Hepatocyte (in vitro differentiated cells): Measurements from ENCODE around the gene ADISSP. TPM values are rescaled to one million over a fixed set of nuclear protein-coding genes. Genes with fewer than 3 reads are reported as not detected.

ENCODE experiments used
- DNase-seq: peaks from one replicate; pipeline ENCODE4 v3.0.0-alpha.2; 2016; ENCODE audit warnings: low spot score
- H2AFZ ChIP-seq: fragments of 200-600 bp; sonication (generic); 2 replicates; pipeline ENCODE4 v1.6.0; 2016; ENCODE audit warnings: antibody characterized with exemption, mild to moderate bottlenecking
- H3K27ac ChIP-seq: fragments of 200-600 bp; sonication (generic); 2 replicates; pipeline ENCODE4 v1.5.1; 2016; ENCODE audit warnings: mild to moderate bottlenecking
- H3K27me3 ChIP-seq: fragments of 200-600 bp; sonication (generic); 2 replicates; pipeline ENCODE4 v1.6.1; 2016
- H3K36me3 ChIP-seq: fragments of 200-600 bp; sonication (generic); replicated peaks from 2 replicates; pipeline ENCODE4 v1.5.1; 2016; ENCODE audit warnings: low read depth; ENCODE audit not compliant: insufficient read depth
- H3K4me1 ChIP-seq: fragments of 200-600 bp; sonication (generic); 2 replicates; pipeline ENCODE4 v1.5.1; 2016; ENCODE audit warnings: mild to moderate bottlenecking, moderate library complexity; ENCODE audit not compliant: insufficient read depth
- H3K4me2 ChIP-seq: fragments of 200-600 bp; sonication (generic); 2 replicates; pipeline ENCODE4 v1.6.0; 2016
- H3K4me3 ChIP-seq: fragments of 200-600 bp; sonication (generic); 2 replicates; pipeline ENCODE4 v1.5.1; 2016; ENCODE audit warnings: mild to moderate bottlenecking
- H3K79me2 ChIP-seq: fragments of 200-600 bp; sonication (generic); 2 replicates; pipeline ENCODE4 v1.6.0; 2017; ENCODE audit warnings: mild to moderate bottlenecking
- H3K9me2 ChIP-seq: fragments of 200-600 bp; sonication (generic); replicated peaks from 2 replicates; pipeline ENCODE4 v1.6.0; 2017; ENCODE audit warnings: mild to moderate bottlenecking; ENCODE audit not compliant: insufficient read depth
- H3K9me3 ChIP-seq: fragments of 200-600 bp; sonication (generic); 2 replicates; pipeline ENCODE4 v1.5.1; 2016; ENCODE audit warnings: low read depth, mild to moderate bottlenecking
- H4K20me1 ChIP-seq: fragments of 200-600 bp; sonication (generic); 2 replicates; pipeline ENCODE4 v1.6.0; 2016; ENCODE audit warnings: mild to moderate bottlenecking; ENCODE audit not compliant: insufficient read depth, poor library complexity, severe bottlenecking
- CTCF ChIP-seq: fragments of 200-600 bp; sonication (generic); IDR thresholded peaks from 2 replicates; pipeline ENCODE4 v1.5.1; 2016; ENCODE audit warnings: antibody characterized with exemption, mild to moderate bottlenecking; ENCODE audit not compliant: poor library complexity
- EZH2 ChIP-seq: fragments of 200-600 bp; sonication (generic); IDR thresholded peaks from 2 replicates; pipeline ENCODE4 v1.6.1; 2016; ENCODE audit warnings: antibody characterized with exemption, mild to moderate bottlenecking, borderline replicate concordance
- EZH2phosphoT487 ChIP-seq: fragments of 200-600 bp; sonication (generic); IDR thresholded peaks from one replicate; pipeline ENCODE4 v1.6.1; 2018; ENCODE audit warnings: antibody characterized with exemption, mild to moderate bottlenecking, low read depth, moderate library complexity; ENCODE audit not compliant: unreplicated experiment, severe bottlenecking
- WGBS: methylation state at CpG from one replicate; pipeline ENCODE4 v1.1.6; 2016; ENCODE audit warnings: low lambda C conversion rate; ENCODE audit errors: missing lambda C conversion rate; 5-methylcytosine and 5-hydroxymethylcytosine counted together
- polyA plus RNA-seq: library from polyadenylated mRNA; unstranded; fragments of >200 nt; fragmentation: Nextera tagmentation; extraction: Ambion mirVana; gene quantifications from 2 replicates; pipeline ENCODE4 v1.2.1, GENCODE V29; 2016
- total RNA-seq: library from RNA; depleted of rRNA; stranded (reverse); fragments of >200 nt; gene quantifications from 2 replicates; pipeline ENCODE4 v1.2.3, GENCODE V29; 2014

Gene ADISSP
- total and polyA plus RNA-seq, 2 experiments from 2014 or later: 9.6 to 36.0 TPM

DNA sequence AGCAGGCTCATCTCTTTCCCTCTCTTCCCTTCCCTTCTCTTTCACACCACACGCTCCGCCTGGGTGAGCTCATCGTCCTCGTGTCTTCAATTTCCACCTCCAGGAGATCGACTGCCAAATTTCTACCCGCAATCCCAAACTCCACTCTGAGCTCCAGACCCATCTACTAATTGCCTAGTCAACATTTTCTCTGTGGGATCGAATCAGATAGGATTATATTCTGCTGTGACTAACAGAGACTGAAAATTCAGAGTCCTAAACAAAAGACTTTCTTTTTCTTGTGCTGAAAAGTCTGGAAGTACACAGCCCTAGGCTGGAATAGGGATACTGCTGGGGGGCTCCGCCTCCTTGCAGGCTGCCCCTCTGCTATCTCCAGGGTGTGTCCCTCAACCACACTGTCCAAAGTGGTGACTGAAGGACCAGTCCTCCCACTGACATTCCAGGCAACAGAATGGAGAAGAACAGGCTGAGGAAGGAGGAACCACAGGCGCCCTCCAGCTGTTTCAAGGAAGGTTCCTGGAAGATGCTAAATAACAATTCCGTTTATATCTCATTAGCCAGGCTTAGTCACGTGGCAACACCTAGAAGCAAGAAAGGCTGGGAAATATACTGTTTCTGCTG is 40.0 kb downstream of the ADISSP start:
- Histone ChIP-seq H2AFZ (peak overlapping the region; percentile 16), H3K4me2 (no peak overlapping the region), H3K27ac (peak overlapping the region; percentile 36)

GRCh38 chr20:3724356-3724755 is 43.2 kb downstream of the ADISSP start:
- H3K36me3 ChIP-seq: no peaks in the 10 kb centered on the region
- no peaks in the 10 kb centered on the region for H3K9me2 ChIP-seq
- H2AFZ ChIP-seq: no peak overlapping the region
- peaks cover 22% of the 10 kb centered on the region for H3K27me3 ChIP-seq
- no peak overlapping the region for H3K4me2 ChIP-seq
- WGBS: 74% methylated on average over 4 of the region's 4 CpGs
- no peaks in the 10 kb centered on the region for H3K4me1 ChIP-seq
- no peak overlapping the region for H3K27ac ChIP-seq
- no peaks in the 10 kb centered on the region for H3K9me3 ChIP-seq
- TF ChIP-seq EZH2: no peak
- TF ChIP-seq CTCF: no peak
- TF ChIP-seq EZH2phosphoT487: no peak
- DNase-seq: no peak
- no peak overlapping the region for H3K4me3 ChIP-seq
- no peaks in the 10 kb centered on the region for H4K20me1 ChIP-seq
- H3K79me2 ChIP-seq: no peaks in the 10 kb centered on the region

More for the DNA sequence above, 40.0 kb downstream of the ADISSP start:
- H3K36me3 ChIP-seq: no peaks in the 10 kb centered on the region
- 50% methylated on average over 11 of the region's 11 CpGs for WGBS
- H3K79me2 ChIP-seq: no peaks in the 10 kb centered on the region
- no peaks in the 10 kb centered on the region for H3K9me2 ChIP-seq
- TF ChIP-seq EZH2phosphoT487 (no peak), EZH2 (no peak), CTCF (no peak)
- peaks cover 20% of the 10 kb centered on the region for H3K27me3 ChIP-seq
- H4K20me1 ChIP-seq: no peaks in the 10 kb centered on the region
- no peaks in the 10 kb centered on the region for H3K9me3 ChIP-seq
- H3K4me1 ChIP-seq: no peaks in the 10 kb centered on the region
- no peak overlapping the region for H3K4me3 ChIP-seq
- DNase-seq: no peak

DNA sequence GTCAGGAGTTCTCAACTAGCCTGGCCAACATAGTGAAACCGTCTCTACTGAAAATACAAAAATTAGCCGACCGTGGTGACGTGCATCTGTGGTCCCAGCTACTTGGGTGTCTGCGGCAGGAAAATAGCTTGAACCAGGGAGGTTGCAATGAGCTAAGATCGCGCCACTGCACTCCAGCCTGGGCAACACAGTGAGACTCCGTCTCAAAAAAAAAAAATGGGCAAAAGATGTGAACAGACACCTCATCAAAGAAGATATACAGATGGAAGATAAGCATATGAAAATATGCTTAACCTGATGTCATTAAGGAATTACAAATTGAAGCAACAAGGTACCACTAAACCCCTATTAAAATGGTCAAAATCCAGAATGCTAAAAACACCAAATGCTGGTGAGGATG is 44.3 kb downstream of the ADISSP start:
- Histone ChIP-seq H2AFZ (no peak overlapping the region), H4K20me1 (no peaks in the 10 kb centered on the region), H3K27me3 (peaks cover 14% of the 10 kb centered on the region), H3K9me2 (no peaks in the 10 kb centered on the region), H3K4me1 (no peaks in the 10 kb centered on the region), H3K36me3 (no peaks in the 10 kb centered on the region), H3K79me2 (no peaks in the 10 kb centered on the region), H3K4me3 (no peak overlapping the region), H3K4me2 (no peak overlapping the region), H3K9me3 (no peaks in the 10 kb centered on the region), H3K27ac (no peak overlapping the region)
- DNase-seq: no peak
- 92% methylated on average over 8 of the region's 8 CpGs for WGBS
- no peak for TF ChIP-seq EZH2phosphoT487
- no peak for TF ChIP-seq CTCF
- TF ChIP-seq EZH2: no peak

DNA sequence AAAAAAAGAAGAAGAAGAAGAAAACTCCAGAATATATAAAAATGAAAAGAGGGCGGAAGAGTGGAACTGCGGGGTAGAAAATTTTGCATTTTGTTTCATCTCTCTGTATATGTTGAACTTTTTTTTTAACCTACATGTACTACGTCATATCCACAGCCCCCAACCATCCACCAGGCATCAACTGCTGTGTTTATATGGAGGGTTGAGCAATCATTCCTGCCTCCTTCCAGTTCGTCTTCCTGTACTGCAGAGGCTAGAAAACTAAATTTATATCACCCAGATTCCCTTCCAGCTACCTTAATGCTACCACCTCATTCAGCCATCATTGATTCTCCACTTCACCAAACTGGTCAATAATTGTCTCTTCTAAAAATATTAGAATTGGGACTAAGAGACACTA is 45.6 kb downstream of the ADISSP start:
- H3K27me3 ChIP-seq: peaks cover 8% of the 10 kb centered on the region
- no peaks in the 10 kb centered on the region for H3K9me2 ChIP-seq
- no peaks in the 10 kb centered on the region for H3K4me1 ChIP-seq
- no peak overlapping the region for H2AFZ ChIP-seq
- WGBS: 90% methylated on average over 4 of the region's 4 CpGs
- TF ChIP-seq CTCF (no peak), EZH2 (no peak), EZH2phosphoT487 (no peak)
- H3K4me2 ChIP-seq: no peak overlapping the region
- no peak overlapping the region for H3K27ac ChIP-seq
- DNase-seq: no peak
- no peaks in the 10 kb centered on the region for H4K20me1 ChIP-seq
- no peaks in the 10 kb centered on the region for H3K9me3 ChIP-seq
- H3K4me3 ChIP-seq: no peak overlapping the region
- H3K36me3 ChIP-seq: no peaks in the 10 kb centered on the region
- H3K79me2 ChIP-seq: no peaks in the 10 kb centered on the region
